ENCODE data around the gene WNT3.

Gene WNT3

DNA sequence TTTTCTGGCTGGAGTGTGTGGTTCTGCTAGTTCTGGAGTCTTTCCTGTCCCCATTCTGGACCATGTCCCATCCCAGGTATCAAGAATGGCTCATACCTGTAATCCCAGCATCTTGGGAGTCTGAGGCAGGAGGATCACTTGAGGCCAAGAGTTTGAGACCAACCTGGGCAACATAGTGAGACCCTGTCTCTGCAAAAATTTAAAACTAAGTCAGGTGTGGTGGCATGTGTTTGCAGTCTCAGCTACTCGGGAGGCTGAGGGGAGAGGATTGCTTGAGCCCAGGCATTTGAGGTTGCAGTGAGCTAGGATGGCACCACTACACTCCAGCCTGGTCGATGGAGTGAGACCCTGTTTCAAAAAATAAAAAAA is 15.3 kb upstream of the WNT3 start:
- Histone ChIP-seq H3K9ac (ENCODE audit: low read depth, low read length) (no peak overlapping the region), H3K4me3 (ENCODE audit: low read depth, low read length) (no peak overlapping the region), H3K9me3 (ENCODE audit: control insufficient read depth, insufficient read depth, low read length) (no peaks in the 10 kb centered on the region), H3K27me3 (ENCODE audit: control insufficient read depth, insufficient read depth, low read length) (peaks cover 24% of the 10 kb centered on the region), H3K36me3 (ENCODE audit: control insufficient read depth, insufficient read depth, low read length) (no peaks in the 10 kb centered on the region), H3K4me1 (ENCODE audit: control insufficient read depth, insufficient read depth, low read length) (peaks cover 8% of the 10 kb centered on the region)

DNA sequence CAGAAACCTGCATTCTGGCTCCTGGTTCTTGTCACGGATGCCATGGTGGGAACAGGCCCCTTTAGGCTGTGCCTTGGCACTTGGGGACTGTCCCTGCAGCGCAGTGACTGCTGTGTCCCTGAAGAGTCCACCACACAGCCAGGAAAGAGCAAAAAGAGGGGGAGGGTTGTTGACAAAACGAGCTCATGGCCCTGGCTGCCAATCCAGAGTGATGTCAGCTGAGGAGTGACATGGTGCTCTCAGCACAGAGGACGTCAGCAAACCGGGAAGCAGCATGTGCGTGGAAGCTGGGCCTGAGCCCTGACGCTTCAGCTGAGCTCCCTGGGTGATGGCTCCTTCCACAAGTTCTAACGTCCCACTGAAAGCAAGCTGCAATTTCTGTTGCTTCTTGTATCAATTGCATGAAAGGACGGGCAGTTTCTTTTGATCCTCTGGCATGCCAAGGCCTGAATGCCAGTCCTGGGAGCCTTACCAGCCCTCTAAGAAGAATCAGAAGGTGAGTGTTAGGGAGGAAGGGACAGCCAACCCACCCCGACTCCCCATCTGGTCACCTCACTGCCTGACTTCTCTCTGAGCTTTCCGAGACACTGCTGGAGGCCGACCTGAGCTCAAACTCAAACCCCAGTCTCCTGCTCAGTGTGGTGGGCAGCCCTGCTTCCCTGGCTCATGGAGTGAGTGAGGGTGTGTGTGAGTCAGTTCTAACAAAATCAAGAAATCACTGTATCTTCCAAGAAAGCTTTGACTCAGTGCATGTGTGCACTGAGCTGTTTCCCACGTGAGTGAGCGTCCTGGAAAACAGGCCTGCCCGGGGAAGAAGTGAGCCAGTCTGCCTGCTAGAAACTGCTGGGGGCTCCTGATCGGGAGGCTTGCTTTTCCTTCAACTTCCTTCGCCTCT is 14.7 kb upstream of the WNT3 start:
- H3K27me3 ChIP-seq (ENCODE audit: control insufficient read depth, insufficient read depth, low read length) = peaks cover 24% of the 10 kb centered on the region
- H3K4me1 ChIP-seq (ENCODE audit: control insufficient read depth, insufficient read depth, low read length) = peaks cover 8% of the 10 kb centered on the region
- no peak overlapping the region for H3K9ac ChIP-seq (ENCODE audit: low read depth, low read length)
- H3K4me3 ChIP-seq (ENCODE audit: low read depth, low read length) = no peak overlapping the region
- H3K36me3 ChIP-seq (ENCODE audit: control insufficient read depth, insufficient read depth, low read length) = no peaks in the 10 kb centered on the region
- H3K9me3 ChIP-seq (ENCODE audit: control insufficient read depth, insufficient read depth, low read length) = no peaks in the 10 kb centered on the region

DNA sequence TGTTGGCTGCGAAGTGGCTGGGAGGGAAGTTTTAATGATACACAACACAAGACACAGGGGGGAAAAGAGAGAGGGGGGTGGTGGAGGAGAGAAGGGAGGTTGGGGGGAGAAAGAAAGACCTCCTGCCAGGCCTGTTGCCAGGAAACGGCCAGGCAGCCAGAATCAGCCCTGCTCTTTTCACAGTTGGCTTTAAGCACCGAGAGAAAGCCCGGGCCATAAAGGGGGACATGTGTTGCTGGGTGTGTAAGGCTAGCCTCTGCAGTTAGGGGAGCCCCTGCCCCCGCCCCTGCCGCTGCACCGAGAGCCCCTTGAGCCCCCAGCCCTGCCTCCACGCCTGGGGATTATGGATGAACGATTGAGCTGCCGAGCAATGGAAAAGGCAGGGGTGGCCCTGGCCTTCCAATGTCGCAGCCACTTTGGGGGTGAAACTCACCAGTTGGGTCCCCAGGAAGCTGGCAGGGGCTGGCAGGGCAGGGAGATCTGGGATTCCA is 13.9 kb upstream of the WNT3 start:
- Histone ChIP-seq H3K27me3 (ENCODE audit: control insufficient read depth, insufficient read depth, low read length) (peaks cover 24% of the 10 kb centered on the region), H3K4me3 (ENCODE audit: low read depth, low read length) (no peak overlapping the region), H3K9ac (ENCODE audit: low read depth, low read length) (no peak overlapping the region), H3K9me3 (ENCODE audit: control insufficient read depth, insufficient read depth, low read length) (no peaks in the 10 kb centered on the region), H3K36me3 (ENCODE audit: control insufficient read depth, insufficient read depth, low read length) (no peaks in the 10 kb centered on the region), H3K4me1 (ENCODE audit: control insufficient read depth, insufficient read depth, low read length) (peaks cover 8% of the 10 kb centered on the region)

DNA sequence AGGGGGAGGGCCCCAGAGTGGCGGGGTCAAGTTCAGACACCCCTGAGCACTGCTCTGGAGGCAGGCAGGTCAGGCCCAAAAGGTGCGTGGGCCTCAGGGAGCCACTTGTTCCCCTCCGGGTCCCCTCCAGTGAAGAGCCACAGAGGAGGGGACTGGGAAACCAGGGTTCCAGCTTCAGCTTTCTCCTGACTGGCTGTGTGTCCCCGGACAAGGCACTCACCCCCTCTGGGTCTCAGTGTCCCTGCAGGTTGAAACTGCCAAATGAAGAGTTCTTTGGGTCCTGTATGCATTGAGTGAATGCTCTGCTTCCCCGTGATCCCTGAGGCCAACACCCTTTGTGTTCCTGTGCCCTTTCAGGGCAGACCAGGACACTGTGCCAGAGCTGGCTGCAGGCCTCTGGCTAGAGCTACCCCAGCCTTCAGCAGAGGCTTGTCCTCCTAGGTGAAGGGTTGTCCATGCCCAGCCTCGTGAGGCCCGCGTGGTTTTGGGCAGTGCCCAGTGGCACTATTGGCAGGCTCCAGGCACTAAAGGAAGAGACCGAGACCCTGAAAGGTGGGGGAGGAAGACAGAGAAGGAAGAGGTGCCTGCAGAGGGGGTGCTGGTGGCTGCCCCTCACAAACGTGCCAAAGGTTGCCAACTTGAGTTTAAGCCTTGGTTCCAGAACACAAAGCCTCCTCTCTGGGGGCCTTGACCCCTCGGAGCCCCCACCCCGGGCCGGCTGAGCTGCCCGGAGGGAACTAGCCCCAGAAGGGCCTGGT is 13.3 kb upstream of the WNT3 start:
- H3K4me1 ChIP-seq (ENCODE audit: control insufficient read depth, insufficient read depth, low read length) = peaks cover 8% of the 10 kb centered on the region
- no peaks in the 10 kb centered on the region for H3K9me3 ChIP-seq (ENCODE audit: control insufficient read depth, insufficient read depth, low read length)
- H3K4me3 ChIP-seq (ENCODE audit: low read depth, low read length) = no peak overlapping the region
- no peaks in the 10 kb centered on the region for H3K36me3 ChIP-seq (ENCODE audit: control insufficient read depth, insufficient read depth, low read length)
- H3K27me3 ChIP-seq (ENCODE audit: control insufficient read depth, insufficient read depth, low read length) = peaks cover 24% of the 10 kb centered on the region
- H3K9ac ChIP-seq (ENCODE audit: low read depth, low read length) = no peak overlapping the region

DNA sequence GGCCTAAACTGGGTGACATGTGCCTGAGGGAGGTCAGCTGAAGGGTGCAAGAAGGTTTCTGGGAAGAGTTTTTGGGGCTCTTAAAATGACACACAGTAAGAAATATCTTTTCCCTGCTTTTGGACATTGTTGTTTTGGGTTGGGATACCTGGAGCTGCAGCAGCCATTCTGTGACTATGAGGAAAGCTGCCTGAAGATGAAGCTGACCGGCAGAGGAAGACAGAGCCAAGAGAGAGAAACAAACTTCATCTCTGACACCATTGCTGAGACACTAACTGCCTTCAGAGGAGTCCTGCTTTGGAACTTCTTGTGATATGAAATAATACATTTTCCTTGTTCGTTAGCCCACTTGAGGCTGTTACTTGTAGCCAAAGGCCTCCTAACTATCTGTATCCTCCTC is 8.8 kb upstream of the WNT3 start:
- H3K27me3 ChIP-seq (ENCODE audit: control insufficient read depth, insufficient read depth, low read length) = peaks cover 24% of the 10 kb centered on the region
- H3K9me3 ChIP-seq (ENCODE audit: control insufficient read depth, insufficient read depth, low read length) = no peaks in the 10 kb centered on the region
- no peak overlapping the region for H3K9ac ChIP-seq (ENCODE audit: low read depth, low read length)
- no peaks in the 10 kb centered on the region for H3K36me3 ChIP-seq (ENCODE audit: control insufficient read depth, insufficient read depth, low read length)
- H3K4me1 ChIP-seq (ENCODE audit: control insufficient read depth, insufficient read depth, low read length) = peaks cover 3% of the 10 kb centered on the region
- H3K4me3 ChIP-seq (ENCODE audit: low read depth, low read length) = no peak overlapping the region

DNA sequence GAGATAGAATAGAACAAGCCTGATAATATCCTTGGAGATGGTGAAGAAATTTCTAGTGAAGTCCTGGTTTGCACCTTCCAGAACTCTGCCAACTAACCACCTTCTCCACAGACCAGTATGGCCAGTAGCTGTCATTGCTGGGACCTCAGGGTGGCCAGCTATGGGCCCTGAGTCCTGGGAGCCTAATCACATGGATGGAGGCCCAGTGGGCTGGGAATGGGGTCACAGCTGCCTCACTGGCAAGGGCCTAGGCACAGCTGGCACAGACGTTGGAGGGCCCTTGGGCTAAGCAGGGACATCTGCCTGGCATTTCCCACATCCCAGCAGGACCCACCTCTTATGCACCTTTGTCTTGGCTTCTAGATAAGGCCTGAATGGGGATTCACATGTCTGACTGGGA is 7.6 kb upstream of the WNT3 start:
- Histone ChIP-seq H3K4me3 (ENCODE audit: low read depth, low read length) (no peak overlapping the region), H3K9ac (ENCODE audit: low read depth, low read length) (no peak overlapping the region), H3K4me1 (ENCODE audit: control insufficient read depth, insufficient read depth, low read length) (peaks cover 1% of the 10 kb centered on the region), H3K9me3 (ENCODE audit: control insufficient read depth, insufficient read depth, low read length) (no peaks in the 10 kb centered on the region), H3K36me3 (ENCODE audit: control insufficient read depth, insufficient read depth, low read length) (no peaks in the 10 kb centered on the region), H3K27me3 (ENCODE audit: control insufficient read depth, insufficient read depth, low read length) (peaks cover 27% of the 10 kb centered on the region)

DNA sequence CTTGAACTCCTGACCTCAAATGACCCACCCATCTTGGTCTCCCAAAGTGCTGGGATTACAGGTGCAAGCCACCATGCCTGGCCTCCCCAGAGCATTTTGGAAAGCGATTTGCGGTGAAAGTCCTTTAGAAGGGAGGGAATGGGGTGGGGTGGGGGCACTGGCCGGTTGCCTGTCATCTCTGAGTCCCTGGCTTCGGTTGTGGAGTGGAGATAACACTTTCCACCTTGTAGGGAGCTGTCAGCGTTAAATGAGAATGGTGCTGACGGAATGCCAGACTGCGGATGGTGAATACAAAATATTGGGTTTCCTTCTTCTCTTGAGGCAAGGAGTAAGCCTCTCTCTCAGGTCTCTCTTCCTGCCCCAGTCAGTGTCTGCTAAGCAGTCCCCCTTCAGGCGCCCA is 5.2 kb upstream of the WNT3 start:
- H3K27me3 ChIP-seq (ENCODE audit: control insufficient read depth, insufficient read depth, low read length) = peaks cover 49% of the 10 kb centered on the region
- H3K4me3 ChIP-seq (ENCODE audit: low read depth, low read length) = no peak overlapping the region
- peaks cover 14% of the 10 kb centered on the region for H3K4me1 ChIP-seq (ENCODE audit: control insufficient read depth, insufficient read depth, low read length)
- H3K9ac ChIP-seq (ENCODE audit: low read depth, low read length) = no peak overlapping the region
- H3K9me3 ChIP-seq (ENCODE audit: control insufficient read depth, insufficient read depth, low read length) = no peaks in the 10 kb centered on the region
- H3K36me3 ChIP-seq (ENCODE audit: control insufficient read depth, insufficient read depth, low read length) = no peaks in the 10 kb centered on the region

DNA sequence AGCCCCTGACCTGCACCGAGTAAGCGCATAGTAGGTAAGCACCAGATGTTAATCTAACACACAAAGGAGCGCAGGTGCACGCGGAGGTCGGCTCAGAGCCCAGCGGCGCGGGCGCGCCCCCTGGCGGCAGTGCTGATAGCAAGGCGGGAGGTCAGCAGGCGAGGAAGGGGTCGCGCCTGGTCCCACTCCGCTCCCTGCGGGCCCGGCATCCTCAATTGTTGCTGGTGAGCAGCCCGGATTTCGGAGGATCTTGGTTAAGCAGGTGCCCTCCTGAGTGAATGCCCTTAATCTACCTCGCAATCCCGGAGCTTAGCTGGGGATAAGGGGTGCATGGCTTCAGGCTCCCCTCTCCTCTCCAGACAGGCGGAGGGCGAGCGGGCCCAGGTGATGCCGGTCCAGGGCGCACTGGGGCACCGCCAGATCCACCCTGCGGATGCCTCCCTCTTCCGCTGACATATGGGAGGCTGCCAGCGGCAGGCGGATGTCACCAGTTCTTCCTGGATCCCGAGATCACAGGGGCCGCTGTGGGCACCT is 4.0 kb upstream of the WNT3 start:
- H3K9me3 ChIP-seq (ENCODE audit: control insufficient read depth, insufficient read depth, low read length) = no peaks in the 10 kb centered on the region
- no peak overlapping the region for H3K4me3 ChIP-seq (ENCODE audit: low read depth, low read length)
- peaks cover 14% of the 10 kb centered on the region for H3K4me1 ChIP-seq (ENCODE audit: control insufficient read depth, insufficient read depth, low read length)
- no peak overlapping the region for H3K9ac ChIP-seq (ENCODE audit: low read depth, low read length)
- no peaks in the 10 kb centered on the region for H3K36me3 ChIP-seq (ENCODE audit: control insufficient read depth, insufficient read depth, low read length)
- peaks cover 56% of the 10 kb centered on the region for H3K27me3 ChIP-seq (ENCODE audit: control insufficient read depth, insufficient read depth, low read length)

DNA sequence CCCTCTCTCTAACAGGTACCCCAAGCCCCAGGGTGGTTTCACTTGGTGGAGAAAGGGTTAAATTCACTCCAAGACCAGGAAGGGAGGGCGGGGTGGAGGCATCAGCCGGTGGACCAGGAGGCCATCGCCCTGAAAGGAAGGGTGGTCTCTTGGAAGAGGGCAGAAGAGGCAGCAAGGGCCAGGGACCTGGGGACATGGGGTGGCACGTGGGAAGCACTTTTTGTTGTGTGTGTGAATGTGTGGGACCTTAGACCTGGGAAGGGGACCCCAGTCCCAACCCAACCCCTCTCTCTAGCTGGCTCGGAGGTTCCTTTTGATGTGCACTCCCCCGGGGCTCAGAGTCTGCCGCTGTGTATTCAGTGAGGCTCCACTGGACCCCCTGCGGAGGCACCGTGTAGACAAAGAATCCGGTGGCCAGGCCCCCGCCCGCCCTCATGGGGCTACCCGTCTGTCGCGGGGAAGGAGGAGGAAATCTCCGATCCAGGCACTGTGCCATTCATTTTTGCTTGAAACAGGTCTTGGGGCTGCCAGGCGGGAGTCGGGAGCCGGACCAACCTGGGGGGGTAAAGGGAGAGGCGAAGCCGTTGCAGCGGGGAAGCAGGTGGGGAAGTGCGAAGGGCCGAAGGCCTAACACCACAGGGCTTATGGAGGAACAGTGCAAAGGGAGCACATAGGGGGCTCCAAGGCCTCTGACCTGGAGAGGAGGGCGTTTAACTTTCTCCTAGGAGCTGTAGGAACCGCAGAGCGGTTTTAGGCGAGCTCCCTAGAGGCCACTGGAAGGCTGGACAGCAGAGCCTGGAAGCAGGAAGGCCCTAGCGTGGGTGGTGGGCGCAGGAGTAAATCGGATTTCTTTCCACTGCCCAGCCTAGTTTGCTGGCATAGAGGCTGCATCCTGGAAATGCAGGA is 3.2 kb upstream of the WNT3 start:
- no peak overlapping the region for H3K9ac ChIP-seq (ENCODE audit: low read depth, low read length)
- H3K4me3 ChIP-seq (ENCODE audit: low read depth, low read length) = peak overlapping the region; percentile 60
- H3K9me3 ChIP-seq (ENCODE audit: control insufficient read depth, insufficient read depth, low read length) = no peaks in the 10 kb centered on the region
- no peaks in the 10 kb centered on the region for H3K36me3 ChIP-seq (ENCODE audit: control insufficient read depth, insufficient read depth, low read length)
- peaks cover 14% of the 10 kb centered on the region for H3K4me1 ChIP-seq (ENCODE audit: control insufficient read depth, insufficient read depth, low read length)
- H3K27me3 ChIP-seq (ENCODE audit: control insufficient read depth, insufficient read depth, low read length) = peaks cover 63% of the 10 kb centered on the region

DNA sequence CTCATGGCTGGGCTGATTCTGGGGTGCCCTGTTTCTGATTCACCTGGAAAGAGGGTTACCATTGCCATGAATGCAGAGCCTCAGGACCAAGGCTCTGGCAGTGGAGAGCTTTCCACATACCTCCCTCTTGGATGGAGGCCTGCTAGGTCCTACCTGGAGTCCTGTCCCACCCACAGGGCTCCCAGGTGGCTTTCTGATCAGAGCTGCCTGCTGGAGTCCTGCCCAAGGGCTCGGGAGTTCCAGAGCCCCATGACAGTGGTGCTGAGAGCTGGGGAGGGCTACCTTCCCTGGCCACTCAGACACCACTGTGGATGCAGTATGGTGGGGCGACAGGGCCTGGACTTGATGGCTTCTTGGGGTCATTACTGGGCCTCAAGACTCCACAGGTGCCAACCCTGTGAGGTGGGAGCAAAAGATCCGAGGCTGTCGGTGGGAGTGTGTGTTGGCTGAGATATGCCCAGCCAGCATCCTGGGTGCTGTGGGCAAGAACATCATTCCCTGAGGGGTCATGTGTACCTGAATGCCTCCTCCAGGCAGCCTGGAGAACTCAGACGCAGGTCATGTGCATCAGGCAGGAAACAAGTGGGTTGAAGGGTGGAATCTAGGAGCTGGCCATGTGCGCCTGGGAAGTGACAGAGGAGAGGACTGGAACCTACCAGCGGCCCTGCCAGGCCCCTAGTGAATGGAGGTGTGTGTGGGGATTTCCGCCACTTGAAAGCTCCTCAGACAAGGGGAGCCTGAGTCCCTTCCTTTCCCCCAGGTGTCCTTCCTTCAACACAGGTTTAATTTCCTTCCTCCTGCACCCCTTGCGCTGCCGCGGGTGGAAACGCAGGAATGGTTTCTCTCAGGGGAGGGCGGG is 2.3 kb upstream of the WNT3 start:
- H3K9ac ChIP-seq (ENCODE audit: low read depth, low read length) = no peak overlapping the region
- H3K27me3 ChIP-seq (ENCODE audit: control insufficient read depth, insufficient read depth, low read length) = peaks cover 73% of the 10 kb centered on the region
- no peaks in the 10 kb centered on the region for H3K9me3 ChIP-seq (ENCODE audit: control insufficient read depth, insufficient read depth, low read length)
- no peaks in the 10 kb centered on the region for H3K36me3 ChIP-seq (ENCODE audit: control insufficient read depth, insufficient read depth, low read length)
- H3K4me3 ChIP-seq (ENCODE audit: low read depth, low read length) = peak overlapping the region; percentile 60
- H3K4me1 ChIP-seq (ENCODE audit: control insufficient read depth, insufficient read depth, low read length) = peaks cover 14% of the 10 kb centered on the region

Data from iPS-15b (cell line).